ENCODE measurements around the gene CLSTN1.

CLSTN1 gene

DNA sequence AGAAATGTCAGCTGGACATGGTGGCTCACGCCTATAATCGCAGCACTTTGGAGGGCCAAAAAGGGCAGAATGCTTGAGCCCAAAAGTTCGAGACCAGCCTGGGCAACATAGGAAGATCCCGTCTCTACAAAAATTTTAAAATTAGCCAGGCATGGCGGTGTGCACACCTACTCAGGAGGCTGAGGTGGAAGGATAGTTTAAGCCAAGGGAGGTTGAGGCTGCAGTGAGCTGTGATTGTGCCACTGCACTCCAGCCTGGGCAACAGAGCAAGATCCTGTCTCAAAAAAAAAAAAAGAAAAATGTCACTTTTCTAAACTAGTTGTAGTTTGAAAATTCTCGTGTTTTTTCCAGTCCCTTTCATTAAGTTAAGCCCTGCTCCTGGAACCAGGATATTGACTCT is 9.1 kb downstream of the CLSTN1 start:
- no peak for ATAC-seq
- TF ChIP-seq ESRRG (CRISPR knock-in tag; IDR thresholded peaks at IDR 0.05) = no peak
- TF ChIP-seq ISL1 (CRISPR knock-in tag; IDR thresholded peaks at IDR 0.05) = no peak
- TF ChIP-seq ZNF565 (CRISPR knock-in tag; conservative IDR thresholded peaks at IDR 0.05; ENCODE audit: low read depth) = no peak
- no peak for TF ChIP-seq OSR1 (CRISPR knock-in tag; IDR thresholded peaks at IDR 0.05)
- no peak for TF ChIP-seq ZNF70 (CRISPR knock-in tag; IDR thresholded peaks at IDR 0.05)
- TF ChIP-seq PPARA (CRISPR knock-in tag; IDR thresholded peaks at IDR 0.05; ENCODE audit: borderline replicate concordance) = no peak
- TF ChIP-seq TCF4 (CRISPR knock-in tag; IDR thresholded peaks at IDR 0.05; ENCODE audit: borderline replicate concordance) = no peak
- TF ChIP-seq RARB (CRISPR knock-in tag; IDR thresholded peaks at IDR 0.05) = no peak
- TF ChIP-seq, protein P1, sequence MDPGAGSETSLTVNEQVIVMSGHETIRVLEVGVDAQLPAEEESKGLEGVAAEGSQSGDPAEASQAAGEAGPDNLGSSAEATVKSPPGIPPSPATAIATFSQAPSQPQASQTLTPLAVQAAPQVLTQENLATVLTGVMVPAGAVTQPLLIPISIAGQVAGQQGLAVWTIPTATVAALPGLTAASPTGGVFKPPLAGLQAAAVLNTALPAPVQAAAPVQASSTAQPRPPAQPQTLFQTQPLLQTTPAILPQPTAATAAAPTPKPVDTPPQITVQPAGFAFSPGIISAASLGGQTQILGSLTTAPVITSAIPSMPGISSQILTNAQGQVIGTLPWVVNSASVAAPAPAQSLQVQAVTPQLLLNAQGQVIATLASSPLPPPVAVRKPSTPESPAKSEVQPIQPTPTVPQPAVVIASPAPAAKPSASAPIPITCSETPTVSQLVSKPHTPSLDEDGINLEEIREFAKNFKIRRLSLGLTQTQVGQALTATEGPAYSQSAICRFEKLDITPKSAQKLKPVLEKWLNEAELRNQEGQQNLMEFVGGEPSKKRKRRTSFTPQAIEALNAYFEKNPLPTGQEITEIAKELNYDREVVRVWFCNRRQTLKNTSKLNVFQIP (CRISPR knock-in tag; IDR thresholded peaks at IDR 0.05; ENCODE audit: borderline replicate concordance, low read depth) = no peak
- no peak for TF ChIP-seq CSDC2 (CRISPR knock-in tag; IDR thresholded peaks at IDR 0.05)
- TF ChIP-seq ZC3H10 (CRISPR knock-in tag; IDR thresholded peaks at IDR 0.05) = no peak
- TF ChIP-seq, protein P2, sequence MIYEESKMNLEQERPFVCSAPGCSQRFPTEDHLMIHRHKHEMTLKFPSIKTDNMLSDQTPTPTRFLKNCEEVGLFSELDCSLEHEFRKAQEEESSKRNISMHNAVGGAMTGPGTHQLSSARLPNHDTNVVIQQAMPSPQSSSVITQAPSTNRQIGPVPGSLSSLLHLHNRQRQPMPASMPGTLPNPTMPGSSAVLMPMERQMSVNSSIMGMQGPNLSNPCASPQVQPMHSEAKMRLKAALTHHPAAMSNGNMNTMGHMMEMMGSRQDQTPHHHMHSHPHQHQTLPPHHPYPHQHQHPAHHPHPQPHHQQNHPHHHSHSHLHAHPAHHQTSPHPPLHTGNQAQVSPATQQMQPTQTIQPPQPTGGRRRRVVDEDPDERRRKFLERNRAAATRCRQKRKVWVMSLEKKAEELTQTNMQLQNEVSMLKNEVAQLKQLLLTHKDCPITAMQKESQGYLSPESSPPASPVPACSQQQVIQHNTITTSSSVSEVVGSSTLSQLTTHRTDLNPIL (CRISPR knock-in tag; IDR thresholded peaks at IDR 0.05; ENCODE audit: low read depth) = no peak
- TF ChIP-seq, protein P3, sequence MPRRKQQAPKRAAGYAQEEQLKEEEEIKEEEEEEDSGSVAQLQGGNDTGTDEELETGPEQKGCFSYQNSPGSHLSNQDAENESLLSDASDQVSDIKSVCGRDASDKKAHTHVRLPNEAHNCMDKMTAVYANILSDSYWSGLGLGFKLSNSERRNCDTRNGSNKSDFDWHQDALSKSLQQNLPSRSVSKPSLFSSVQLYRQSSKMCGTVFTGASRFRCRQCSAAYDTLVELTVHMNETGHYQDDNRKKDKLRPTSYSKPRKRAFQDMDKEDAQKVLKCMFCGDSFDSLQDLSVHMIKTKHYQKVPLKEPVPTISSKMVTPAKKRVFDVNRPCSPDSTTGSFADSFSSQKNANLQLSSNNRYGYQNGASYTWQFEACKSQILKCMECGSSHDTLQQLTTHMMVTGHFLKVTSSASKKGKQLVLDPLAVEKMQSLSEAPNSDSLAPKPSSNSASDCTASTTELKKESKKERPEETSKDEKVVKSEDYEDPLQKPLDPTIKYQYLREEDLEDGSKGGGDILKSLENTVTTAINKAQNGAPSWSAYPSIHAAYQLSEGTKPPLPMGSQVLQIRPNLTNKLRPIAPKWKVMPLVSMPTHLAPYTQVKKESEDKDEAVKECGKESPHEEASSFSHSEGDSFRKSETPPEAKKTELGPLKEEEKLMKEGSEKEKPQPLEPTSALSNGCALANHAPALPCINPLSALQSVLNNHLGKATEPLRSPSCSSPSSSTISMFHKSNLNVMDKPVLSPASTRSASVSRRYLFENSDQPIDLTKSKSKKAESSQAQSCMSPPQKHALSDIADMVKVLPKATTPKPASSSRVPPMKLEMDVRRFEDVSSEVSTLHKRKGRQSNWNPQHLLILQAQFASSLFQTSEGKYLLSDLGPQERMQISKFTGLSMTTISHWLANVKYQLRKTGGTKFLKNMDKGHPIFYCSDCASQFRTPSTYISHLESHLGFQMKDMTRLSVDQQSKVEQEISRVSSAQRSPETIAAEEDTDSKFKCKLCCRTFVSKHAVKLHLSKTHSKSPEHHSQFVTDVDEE (CRISPR knock-in tag; IDR thresholded peaks at IDR 0.05) = no peak
- TF ChIP-seq, protein P4, sequence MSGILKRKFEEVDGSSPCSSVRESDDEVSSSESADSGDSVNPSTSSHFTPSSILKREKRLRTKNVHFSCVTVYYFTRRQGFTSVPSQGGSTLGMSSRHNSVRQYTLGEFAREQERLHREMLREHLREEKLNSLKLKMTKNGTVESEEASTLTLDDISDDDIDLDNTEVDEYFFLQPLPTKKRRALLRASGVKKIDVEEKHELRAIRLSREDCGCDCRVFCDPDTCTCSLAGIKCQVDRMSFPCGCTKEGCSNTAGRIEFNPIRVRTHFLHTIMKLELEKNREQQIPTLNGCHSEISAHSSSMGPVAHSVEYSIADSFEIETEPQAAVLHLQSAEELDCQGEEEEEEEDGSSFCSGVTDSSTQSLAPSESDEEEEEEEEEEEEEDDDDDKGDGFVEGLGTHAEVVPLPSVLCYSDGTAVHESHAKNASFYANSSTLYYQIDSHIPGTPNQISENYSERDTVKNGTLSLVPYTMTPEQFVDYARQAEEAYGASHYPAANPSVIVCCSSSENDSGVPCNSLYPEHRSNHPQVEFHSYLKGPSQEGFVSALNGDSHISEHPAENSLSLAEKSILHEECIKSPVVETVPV (CRISPR knock-in tag; IDR thresholded peaks at IDR 0.05) = no peak
- no peak for TF ChIP-seq ZFP30 (CRISPR knock-in tag; IDR thresholded peaks at IDR 0.05)
- TF ChIP-seq ARNTL (CRISPR knock-in tag; IDR thresholded peaks at IDR 0.05; ENCODE audit: borderline replicate concordance, low read depth) = no peak
- TF ChIP-seq SNAI2 (CRISPR knock-in tag; IDR thresholded peaks at IDR 0.05) = no peak

DNA sequence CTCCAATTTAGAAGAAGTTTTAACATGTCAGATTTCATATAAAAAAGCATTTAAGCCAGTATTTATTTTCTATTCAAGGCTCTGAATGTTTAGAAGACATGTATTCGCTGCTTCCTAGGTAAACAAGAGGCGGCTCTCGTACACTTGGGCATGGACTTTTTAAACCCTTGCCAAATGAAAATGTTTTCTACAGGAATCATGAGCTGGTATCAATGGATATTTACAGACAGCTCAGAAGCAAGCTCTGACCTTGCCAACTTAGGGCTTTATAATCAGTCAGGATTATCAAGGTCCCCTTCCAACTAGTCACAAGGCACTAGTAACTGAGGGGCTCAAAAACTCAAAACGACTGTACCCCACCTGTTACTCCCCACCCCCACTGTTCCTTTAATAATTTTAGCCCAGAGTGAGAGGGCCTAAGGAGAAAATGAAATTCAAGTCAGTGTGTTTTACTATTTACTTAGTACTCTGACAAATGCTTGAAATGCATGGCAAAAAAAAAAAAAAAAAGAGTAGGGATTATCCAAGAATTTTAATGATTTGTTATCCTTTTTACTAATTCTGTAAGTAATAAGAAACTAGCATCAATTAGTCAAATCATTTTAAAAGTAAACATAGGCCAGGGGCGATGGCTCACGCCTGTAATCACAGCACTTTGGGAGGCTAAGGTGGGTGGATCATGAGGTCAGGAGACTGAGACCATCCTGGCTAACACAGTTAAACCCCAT is 12.4 kb downstream of the CLSTN1 start:
- ATAC-seq = no peak
- TF ChIP-seq, protein P2 (CRISPR knock-in tag; IDR thresholded peaks at IDR 0.05; ENCODE audit: low read depth) = no peak
- no peak for TF ChIP-seq PPARA (CRISPR knock-in tag; IDR thresholded peaks at IDR 0.05; ENCODE audit: borderline replicate concordance)
- no peak for TF ChIP-seq ZNF565 (CRISPR knock-in tag; conservative IDR thresholded peaks at IDR 0.05; ENCODE audit: low read depth)
- no peak for TF ChIP-seq SNAI2 (CRISPR knock-in tag; IDR thresholded peaks at IDR 0.05)
- TF ChIP-seq TCF4 (CRISPR knock-in tag; IDR thresholded peaks at IDR 0.05; ENCODE audit: borderline replicate concordance) = no peak
- no peak for TF ChIP-seq ZC3H10 (CRISPR knock-in tag; IDR thresholded peaks at IDR 0.05)
- no peak for TF ChIP-seq CSDC2 (CRISPR knock-in tag; IDR thresholded peaks at IDR 0.05)
- no peak for TF ChIP-seq TOX (CRISPR knock-in tag; IDR thresholded peaks at IDR 0.05; ENCODE audit: borderline replicate concordance)
- no peak for TF ChIP-seq ZNF8 (CRISPR knock-in tag; IDR thresholded peaks at IDR 0.05)

DNA sequence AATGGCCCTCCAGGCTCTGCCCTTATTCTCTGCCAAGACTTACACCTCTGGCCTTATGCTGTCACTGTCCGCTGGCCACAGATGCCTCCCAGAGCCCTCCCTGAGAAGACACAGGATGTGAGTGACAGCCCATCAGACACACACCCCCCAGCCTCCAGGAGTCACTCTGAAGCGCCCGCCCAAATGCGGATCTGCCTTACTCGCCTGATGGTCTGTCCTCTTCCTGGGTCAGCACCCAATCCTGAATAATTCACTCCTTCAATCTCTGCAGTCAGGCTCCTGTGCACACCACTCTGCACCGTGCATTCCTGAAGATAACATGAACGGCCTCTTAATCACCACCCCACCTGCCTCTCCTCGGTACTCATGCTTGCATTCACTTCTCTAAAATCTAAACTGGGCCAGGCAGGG is 14.7 kb downstream of the CLSTN1 start:
- no peak for TF ChIP-seq ARNTL (CRISPR knock-in tag; IDR thresholded peaks at IDR 0.05; ENCODE audit: borderline replicate concordance, low read depth)
- TF ChIP-seq OSR1 (CRISPR knock-in tag; IDR thresholded peaks at IDR 0.05) = no peak
- TF ChIP-seq SNAI2 (CRISPR knock-in tag; IDR thresholded peaks at IDR 0.05) = no peak
- TF ChIP-seq, protein P5, sequence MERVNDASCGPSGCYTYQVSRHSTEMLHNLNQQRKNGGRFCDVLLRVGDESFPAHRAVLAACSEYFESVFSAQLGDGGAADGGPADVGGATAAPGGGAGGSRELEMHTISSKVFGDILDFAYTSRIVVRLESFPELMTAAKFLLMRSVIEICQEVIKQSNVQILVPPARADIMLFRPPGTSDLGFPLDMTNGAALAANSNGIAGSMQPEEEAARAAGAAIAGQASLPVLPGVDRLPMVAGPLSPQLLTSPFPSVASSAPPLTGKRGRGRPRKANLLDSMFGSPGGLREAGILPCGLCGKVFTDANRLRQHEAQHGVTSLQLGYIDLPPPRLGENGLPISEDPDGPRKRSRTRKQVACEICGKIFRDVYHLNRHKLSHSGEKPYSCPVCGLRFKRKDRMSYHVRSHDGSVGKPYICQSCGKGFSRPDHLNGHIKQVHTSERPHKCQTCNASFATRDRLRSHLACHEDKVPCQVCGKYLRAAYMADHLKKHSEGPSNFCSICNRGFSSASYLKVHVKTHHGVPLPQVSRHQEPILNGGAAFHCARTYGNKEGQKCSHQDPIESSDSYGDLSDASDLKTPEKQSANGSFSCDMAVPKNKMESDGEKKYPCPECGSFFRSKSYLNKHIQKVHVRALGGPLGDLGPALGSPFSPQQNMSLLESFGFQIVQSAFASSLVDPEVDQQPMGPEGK (CRISPR knock-in tag; IDR thresholded peaks at IDR 0.05; ENCODE audit: borderline replicate concordance) = no peak
- no peak for TF ChIP-seq ZFP30 (CRISPR knock-in tag; IDR thresholded peaks at IDR 0.05)
- TF ChIP-seq ISL1 (CRISPR knock-in tag; IDR thresholded peaks at IDR 0.05) = no peak
- no peak for TF ChIP-seq ZC3H10 (CRISPR knock-in tag; IDR thresholded peaks at IDR 0.05)
- no peak for TF ChIP-seq TOX (CRISPR knock-in tag; IDR thresholded peaks at IDR 0.05; ENCODE audit: borderline replicate concordance)
- TF ChIP-seq, protein P2 (CRISPR knock-in tag; IDR thresholded peaks at IDR 0.05; ENCODE audit: low read depth) = no peak
- peak; percentile 20; the same call in 1 of the 3 replicates for ATAC-seq
